ENCODE results near the gene CRIM1.

DNA sequence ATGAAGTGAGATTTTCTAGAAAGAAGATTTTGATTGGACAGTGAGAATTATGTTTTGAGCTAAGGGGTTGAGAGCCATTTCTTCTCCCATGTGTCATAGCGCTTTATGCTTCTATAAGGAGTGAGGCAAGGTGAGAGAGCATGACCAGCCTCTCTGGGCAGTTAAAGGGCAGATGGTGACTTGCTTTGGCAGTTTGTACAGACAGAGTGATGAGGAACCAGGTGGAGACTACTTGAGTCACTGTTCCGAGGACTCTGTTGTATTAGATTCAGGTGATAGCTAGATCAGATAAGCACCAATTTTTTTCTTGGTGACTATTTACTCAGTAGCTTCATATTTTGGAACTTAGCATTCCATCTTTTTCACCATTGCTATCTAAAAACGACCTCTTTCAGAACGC lies 4.5 kb downstream of the CRIM1 start:
- TF ChIP-seq POLR2AphosphoS5 (IDR thresholded peaks at IDR 0.05): no peak
- TF ChIP-seq, protein P1, sequence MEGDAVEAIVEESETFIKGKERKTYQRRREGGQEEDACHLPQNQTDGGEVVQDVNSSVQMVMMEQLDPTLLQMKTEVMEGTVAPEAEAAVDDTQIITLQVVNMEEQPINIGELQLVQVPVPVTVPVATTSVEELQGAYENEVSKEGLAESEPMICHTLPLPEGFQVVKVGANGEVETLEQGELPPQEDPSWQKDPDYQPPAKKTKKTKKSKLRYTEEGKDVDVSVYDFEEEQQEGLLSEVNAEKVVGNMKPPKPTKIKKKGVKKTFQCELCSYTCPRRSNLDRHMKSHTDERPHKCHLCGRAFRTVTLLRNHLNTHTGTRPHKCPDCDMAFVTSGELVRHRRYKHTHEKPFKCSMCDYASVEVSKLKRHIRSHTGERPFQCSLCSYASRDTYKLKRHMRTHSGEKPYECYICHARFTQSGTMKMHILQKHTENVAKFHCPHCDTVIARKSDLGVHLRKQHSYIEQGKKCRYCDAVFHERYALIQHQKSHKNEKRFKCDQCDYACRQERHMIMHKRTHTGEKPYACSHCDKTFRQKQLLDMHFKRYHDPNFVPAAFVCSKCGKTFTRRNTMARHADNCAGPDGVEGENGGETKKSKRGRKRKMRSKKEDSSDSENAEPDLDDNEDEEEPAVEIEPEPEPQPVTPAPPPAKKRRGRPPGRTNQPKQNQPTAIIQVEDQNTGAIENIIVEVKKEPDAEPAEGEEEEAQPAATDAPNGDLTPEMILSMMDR (IDR thresholded peaks at IDR 0.05): no peak
- no peak for TF ChIP-seq POLR2A (IDR thresholded peaks at IDR 0.05; ENCODE audit: low read depth)
